Upper lobe of right lung (tissue), 1 donor: Measurements from ENCODE around the gene TSGA10IP. TPM values are rescaled to one million over a fixed set of nuclear protein-coding genes. Genes with fewer than 3 reads are reported as not detected.

Source experiments
- ATAC-seq: fragments of 200-7000 bp; cut with Tn5 transposase; one replicate; pipeline ENCODE4 v1.9.1; 2020; ENCODE audit warnings: mild to moderate bottlenecking, moderate library complexity
- DNase-seq: peaks from one replicate; pipeline ENCODE4 v3.0.0-alpha.2; 2020
- H3K27ac ChIP-seq: fragments of 200-600 bp; one replicate; pipeline ENCODE4 v1.8.0; 2022
- H3K27me3 ChIP-seq: fragments of 200-600 bp; one replicate; pipeline ENCODE4 v1.8.0; 2022; ENCODE audit warnings: mild to moderate bottlenecking
- H3K36me3 ChIP-seq: fragments of 200-600 bp; one replicate; pipeline ENCODE4 v1.8.0; 2022
- H3K4me1 ChIP-seq: fragments of 200-600 bp; one replicate; pipeline ENCODE4 v1.8.0; 2022
- H3K4me3 ChIP-seq: fragments of 200-600 bp; one replicate; pipeline ENCODE4 v1.8.0; 2022; ENCODE audit warnings: mild to moderate bottlenecking
- H3K9me3 ChIP-seq: fragments of 200-600 bp; one replicate; pipeline ENCODE4 v1.8.0; 2022
- CTCF ChIP-seq: fragments of 200-600 bp; IDR thresholded peaks from one replicate; pipeline ENCODE4 v1.8.0; 2022; ENCODE audit warnings: antibody characterized with exemption
- intact Hi-C: fragments of 100-400 bp; cut with DNase I; formaldehyde crosslinking; loops from one replicate; pipeline ENCODE4 v1.11.0; 2022
- total RNA-seq: library from RNA; stranded (reverse); fragmentation: NEBNext Ultra II Directional; extraction: Animal tissue kit (Norgen Biotek cat#: 25700); gene quantifications from one replicate; pipeline ENCODE4 v1.2.1, GENCODE V29; 2021
- donor health status: DM: no; HTN: yes; CAD: no; lungs with severe emphysema.

Gene TSGA10IP
- total RNA-seq, 1 donor from 2014 or later: not detected

DNA sequence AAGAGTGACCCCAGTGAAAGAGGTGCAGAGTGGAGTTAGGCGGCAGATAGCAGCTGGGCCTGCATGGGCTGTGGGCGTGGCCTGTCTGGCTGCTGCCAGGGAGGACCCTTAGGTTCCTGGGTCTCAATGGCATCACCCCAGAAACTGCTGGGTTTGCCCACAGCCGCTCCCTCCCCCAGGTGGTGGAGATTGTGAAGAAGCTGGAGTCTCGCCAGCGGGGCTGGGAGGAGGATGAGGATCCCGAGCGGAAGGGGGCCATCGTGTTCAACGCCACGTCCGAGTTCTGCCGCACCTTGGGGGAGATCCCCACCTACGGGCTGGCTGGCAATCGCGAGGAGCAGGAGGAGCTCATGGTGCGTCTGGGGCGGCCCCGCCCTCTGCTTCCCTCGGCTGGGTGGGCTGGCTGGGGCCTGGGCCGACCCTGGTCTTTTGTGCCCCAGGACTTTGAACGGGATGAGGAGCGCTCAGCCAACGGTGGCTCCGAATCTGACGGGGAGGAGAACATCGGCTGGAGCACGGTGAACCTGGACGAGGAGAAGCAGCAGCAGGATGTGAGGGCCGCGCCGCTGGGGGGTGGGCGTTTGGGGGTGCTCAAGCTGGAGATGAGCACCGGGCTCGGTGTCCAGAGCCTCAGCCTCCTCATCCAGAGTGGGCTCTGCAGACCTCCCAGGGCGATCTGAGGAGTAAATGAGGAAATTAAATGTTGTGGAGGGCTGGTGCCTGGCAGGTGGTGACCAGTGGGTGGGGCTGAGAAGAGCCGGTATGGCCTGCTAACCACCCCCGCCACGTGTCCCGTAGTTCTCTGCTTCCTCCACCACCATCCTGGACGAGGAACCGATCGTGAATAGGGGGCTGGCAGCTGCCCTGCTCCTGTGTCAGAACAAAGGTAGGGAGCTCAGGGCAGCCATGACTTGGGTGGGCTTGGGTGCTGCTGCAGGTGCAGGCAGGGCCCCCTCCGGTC lies 31.2 kb downstream of the TSGA10IP start:
- no peaks in the 10 kb centered on the region for H3K27me3 ChIP-seq
- no peak overlapping the region for H3K27ac ChIP-seq
- no peaks in the 10 kb centered on the region for H3K4me1 ChIP-seq
- TF ChIP-seq CTCF: no peak
- H3K36me3 ChIP-seq: peaks cover 59% of the 10 kb centered on the region
- intact Hi-C loops: loop anchor here (10.0 kb wide), 1 partner anchor 52 kb away; no protein-coding TSS in a partner anchor
- no peak overlapping the region for H3K4me3 ChIP-seq
- no peak for ATAC-seq
- no peak for DNase-seq
- no peaks in the 10 kb centered on the region for H3K9me3 ChIP-seq

GRCh38 chr11:65977621-65978390 lies 32.5 kb downstream of the TSGA10IP start:
- DNase-seq (no peak), ATAC-seq (no peak)
- Histone ChIP-seq H3K9me3 (no peaks in the 10 kb centered on the region), H3K27me3 (no peaks in the 10 kb centered on the region), H3K27ac (no peak overlapping the region), H3K4me1 (no peaks in the 10 kb centered on the region), H3K36me3 (peaks cover 47% of the 10 kb centered on the region), H3K4me3 (no peak overlapping the region)
- intact Hi-C loops: loop anchor here (10.0 kb wide), 1 partner anchor 53 kb away; no protein-coding TSS in a partner anchor
- TF ChIP-seq CTCF: no peak

- H3K27ac ChIP-seq: no peak overlapping the region
- H3K9me3 ChIP-seq: no peaks in the 10 kb centered on the region
- no peak overlapping the region for H3K4me3 ChIP-seq
- intact Hi-C loops: loop anchor here (10.0 kb wide), 1 partner anchor 54 kb away; no protein-coding TSS in a partner anchor
- H3K4me1 ChIP-seq: no peaks in the 10 kb centered on the region
- ATAC-seq: no peak
- H3K27me3 ChIP-seq: no peaks in the 10 kb centered on the region
- no peak for DNase-seq
- peaks cover 42% of the 10 kb centered on the region for H3K36me3 ChIP-seq
- TF ChIP-seq CTCF: no peak
Observed at GRCh38 chr11:65978391-65979238, 33.3 kb downstream of the TSGA10IP start.

DNA sequence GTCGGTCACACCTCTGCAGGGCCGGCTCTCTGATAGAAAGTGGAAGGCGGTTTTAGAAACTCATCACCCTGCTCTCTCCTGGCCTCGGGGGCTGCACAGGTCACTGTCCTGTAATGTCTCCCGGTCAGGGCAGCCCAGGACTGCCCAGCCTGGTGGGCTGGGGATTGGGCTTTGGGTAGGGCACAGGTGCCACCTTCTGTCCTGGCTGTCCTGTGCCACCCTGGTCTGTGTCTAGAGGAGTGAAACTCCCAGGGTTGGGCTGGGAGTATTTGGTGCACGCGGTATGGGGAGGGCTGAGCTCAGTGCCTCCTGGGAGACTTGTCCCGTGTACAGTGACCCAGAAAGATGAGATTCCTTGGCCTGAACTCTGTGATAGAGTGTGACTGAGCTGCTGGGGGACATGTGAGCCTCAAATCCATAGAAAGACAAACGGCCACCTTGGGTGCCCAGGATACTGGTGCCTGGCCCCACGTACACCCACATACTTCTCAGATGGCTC lies 34.0 kb downstream of the TSGA10IP start:
- no peak for ATAC-seq
- no peak for TF ChIP-seq CTCF
- H3K4me1 ChIP-seq: no peaks in the 10 kb centered on the region
- H3K9me3 ChIP-seq: no peaks in the 10 kb centered on the region
- no peak for DNase-seq
- no peak overlapping the region for H3K4me3 ChIP-seq
- H3K27me3 ChIP-seq: no peaks in the 10 kb centered on the region
- peaks cover 40% of the 10 kb centered on the region for H3K36me3 ChIP-seq
- no peak overlapping the region for H3K27ac ChIP-seq
- intact Hi-C loops: loop anchor here (10.0 kb wide), 1 partner anchor 55 kb away; no protein-coding TSS in a partner anchor
